Heart left ventricle (tissue), 16 donors: ENCODE results near the gene CISH. TPM values are rescaled to one million over a fixed set of nuclear protein-coding genes. Genes with fewer than 3 reads are reported as not detected.

Experiments
- ATAC-seq, 4 donors: fragments of 200-7000 bp; cut with Tn5 transposase; one replicate each; pipeline ENCODE4 v1.9.1; 2020 to 2022; ENCODE audit warnings: moderate library complexity in 4 of 4, mild to moderate bottlenecking in 3 of 4, moderate number of reproducible peaks in 1 of 4
- DNase-seq, 5 donors: peaks; one replicate each; pipeline ENCODE4 v3.0.0-alpha.2; 2020
- H3K27ac ChIP-seq, 12 donors: fragments of 200-600 bp; sonication (generic) in 4 of 12; one replicate each; pipeline versions ENCODE4 v1.5.0 to v1.8.0; 2016 to 2022; ENCODE audit warnings: mild to moderate bottlenecking in 2 of 12
- H3K27me3 ChIP-seq, 9 donors: fragments of 200-600 bp; sonication (generic) in 2 of 9; one replicate each; pipeline versions ENCODE4 v1.5.1 to v1.8.0; 2016 to 2022; ENCODE audit warnings: mild to moderate bottlenecking in 3 of 9
- H3K36me3 ChIP-seq, 9 donors: fragments of 200-600 bp; sonication (generic) in 2 of 9; one replicate each; pipeline versions ENCODE4 v1.5.0 to v1.8.0; 2018 to 2022; ENCODE audit warnings: mild to moderate bottlenecking in 2 of 9
- H3K4me1 ChIP-seq, 12 donors: fragments of 200-600 bp; sonication (generic) in 4 of 12; one replicate each; pipeline versions ENCODE4 v1.5.0 to v1.8.0; 2016 to 2022; ENCODE audit warnings: mild to moderate bottlenecking in 3 of 12
- H3K4me3 ChIP-seq, 12 donors: fragments of 200-600 bp; sonication (generic) in 4 of 12; one replicate each; pipeline versions ENCODE4 v1.5.0 to v1.8.0; 2017 to 2022; ENCODE audit warnings: mild to moderate bottlenecking in 9 of 12, moderate library complexity in 4 of 12
- H3K9me3 ChIP-seq, 12 donors: fragments of 200-600 bp; sonication (generic) in 4 of 12; one replicate each; pipeline versions ENCODE4 v1.5.0 to v1.8.0; 2016 to 2022; ENCODE audit warnings: mild to moderate bottlenecking in 1 of 12
- POLR2A ChIP-seq, 2 donors: fragments of 450-650 bp; IDR thresholded peaks; one replicate each; pipeline ENCODE4 v1.6.1; 2017; ENCODE audit warnings: antibody characterized with exemption in 2 of 2, mild to moderate bottlenecking in 2 of 2, moderate library complexity in 2 of 2
- WGBS, 4 donors: extraction: QIAGEN DNeasy Blood & Tissue Kit in 2 of 4; methylation state at CpG; one replicate each; pipeline versions ENCODE4 v1.1.5 to v1.1.7; 2013 to 2018; 5-methylcytosine and 5-hydroxymethylcytosine counted together
- intact Hi-C, 10 donors: fragments of 100-400 bp; cut with DNase I; formaldehyde crosslinking; loops; one replicate each; pipeline versions ENCODE4 v1.11.1 to v1.14.2; 2022
- polyA plus RNA-seq, 2 donors: library from polyadenylated mRNA; stranded (reverse); fragments of 200-250 nt; gene quantifications; one replicate each; pipeline ENCODE4 v1.2.3, GENCODE V29; 2013
- total RNA-seq, 9 donors: library from RNA; depleted of rRNA in 2 of 9; stranded (reverse); fragments of >200 nt in 2 of 9; fragmentation: NEBNext Ultra II Directional in 3 of 9; extraction: Animal tissue kit (Norgen Biotek cat#: 25700) in 3 of 9; gene quantifications; one replicate each; pipeline versions ENCODE4 v1.1.0 to v1.2.4, GENCODE V29; 2016 to 2023
- TF ChIP-seq, protein P1 (sequence below), 12 donors: fragments of 200-600 bp; sonication (generic) in 4 of 12; IDR thresholded peaks; one replicate each; pipeline versions ENCODE4 v1.5.0 to v1.8.0; 2018 to 2022; ENCODE audit warnings: antibody characterized with exemption in 12 of 12, mild to moderate bottlenecking in 5 of 12
- donor health status: ischemic (EF 13 %, LVEDD 7.1; RV severe dilation, severe dysfunction).
- donor health status: healthy with polysubstance abuse.
- donor health status: DM: no; HTN: yes; CAD: no.
- donor health status: DM: no; HTN: no; CAD: no.
- donor health status: ischemic (EF 25% LVEDD 6.9; RV normal size, moderate dysfunction).
- donor health status: ischemic (EF 25% LVEDD 5.7; RV mildly dilated, moderate dysfunction).
- donor health status: healthy.
- donor health status: DM: yes; HTN: yes; CAD: no.
- donor health status: ischemic (EF 35%, LVEDD 5.7; RV mildly dilated, moderate dysfunction).
- donor health status: nonischemic (EF 11% LVEDD 7.7; RV severe dilation, severe dysfunction).
- donor health status: DM: yes; HTN: yes; CAD: no.
- donor health status: PGD.
- donor health status: ischemic (EF 29% LVEDD 5.4; RV normal size, mild dysfunction).
- donor health status: nonischemic (EF 23%, LVEDD 6.1; RV moderate dilation, normal function).

The CISH gene
- total and polyA plus RNA-seq, 11 donors: 6.9 to 57.0 (median 20.3) TPM

DNA sequence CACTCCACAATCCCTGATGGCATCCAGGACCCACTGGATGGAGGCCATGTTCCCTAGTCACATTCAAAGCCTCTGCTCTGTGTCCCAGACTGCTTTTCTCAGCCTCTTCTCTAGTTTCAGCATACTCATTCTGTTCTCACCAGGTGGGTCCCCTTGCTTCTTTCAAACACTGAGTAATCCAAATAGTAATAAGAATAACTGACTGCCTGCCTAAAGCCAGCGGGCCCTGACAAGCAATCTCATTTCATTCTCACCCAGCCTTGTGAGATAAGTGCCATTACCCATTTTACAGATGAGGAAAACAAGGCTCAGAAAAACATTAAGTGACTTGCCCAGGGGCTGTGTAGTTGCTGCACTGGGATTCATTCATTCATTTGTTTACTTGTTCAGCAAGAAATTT is 30.8 kb upstream of the CISH start:
- peaks cover 0 to 83% (median 35%) of the 10 kb centered on the region in 12 donors for H3K4me1 ChIP-seq
- intact Hi-C loops: no loop called here
- WGBS, 4 donors: 88 to 100% (median 93%) methylated on average over 1 of the region's 1 CpG
- peak overlapping the region in 3 of 12 donors; percentile 86 to 97 (median 87) for H3K27ac ChIP-seq
- peaks cover 0 to 82% (median 51%) of the 10 kb centered on the region in 9 donors for H3K36me3 ChIP-seq
- no peak overlapping the region for H3K4me3 ChIP-seq
- ATAC-seq (no peak), DNase-seq (no peak)
- TF ChIP-seq, protein P1, sequence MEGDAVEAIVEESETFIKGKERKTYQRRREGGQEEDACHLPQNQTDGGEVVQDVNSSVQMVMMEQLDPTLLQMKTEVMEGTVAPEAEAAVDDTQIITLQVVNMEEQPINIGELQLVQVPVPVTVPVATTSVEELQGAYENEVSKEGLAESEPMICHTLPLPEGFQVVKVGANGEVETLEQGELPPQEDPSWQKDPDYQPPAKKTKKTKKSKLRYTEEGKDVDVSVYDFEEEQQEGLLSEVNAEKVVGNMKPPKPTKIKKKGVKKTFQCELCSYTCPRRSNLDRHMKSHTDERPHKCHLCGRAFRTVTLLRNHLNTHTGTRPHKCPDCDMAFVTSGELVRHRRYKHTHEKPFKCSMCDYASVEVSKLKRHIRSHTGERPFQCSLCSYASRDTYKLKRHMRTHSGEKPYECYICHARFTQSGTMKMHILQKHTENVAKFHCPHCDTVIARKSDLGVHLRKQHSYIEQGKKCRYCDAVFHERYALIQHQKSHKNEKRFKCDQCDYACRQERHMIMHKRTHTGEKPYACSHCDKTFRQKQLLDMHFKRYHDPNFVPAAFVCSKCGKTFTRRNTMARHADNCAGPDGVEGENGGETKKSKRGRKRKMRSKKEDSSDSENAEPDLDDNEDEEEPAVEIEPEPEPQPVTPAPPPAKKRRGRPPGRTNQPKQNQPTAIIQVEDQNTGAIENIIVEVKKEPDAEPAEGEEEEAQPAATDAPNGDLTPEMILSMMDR (IDR thresholded peaks at IDR 0.05): no peak
- TF ChIP-seq POLR2A (IDR thresholded peaks at IDR 0.05): no peak
- no peaks in the 10 kb centered on the region for H3K27me3 ChIP-seq
- no peaks in the 10 kb centered on the region for H3K9me3 ChIP-seq

DNA sequence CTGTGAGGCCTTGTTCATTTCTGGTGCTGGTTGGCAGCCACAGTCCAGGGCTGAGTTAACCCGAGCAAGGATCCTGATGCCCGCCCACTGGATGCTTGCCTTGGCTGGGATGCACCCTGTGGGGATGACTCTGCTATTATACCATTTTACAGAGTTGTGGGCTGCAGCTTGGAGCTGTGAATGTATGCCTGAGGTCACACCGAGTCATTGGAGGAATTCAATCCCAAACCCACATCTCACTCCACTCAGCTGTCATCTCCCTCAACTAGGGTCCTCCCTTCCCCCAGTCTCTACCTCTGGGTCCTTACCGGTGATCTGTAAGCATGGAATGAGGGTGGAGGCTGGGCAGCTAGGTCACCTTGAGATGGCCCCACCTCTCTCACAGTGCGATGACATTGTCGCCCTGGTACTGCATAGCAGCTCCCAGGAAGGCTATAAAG is 27.5 kb upstream of the CISH start:
- 46 to 64% (median 53%) methylated on average over 6 of the region's 6 CpGs for WGBS, 4 donors
- Histone ChIP-seq H3K9me3 (no peaks in the 10 kb centered on the region), H3K4me3 (no peak overlapping the region), H3K27me3 (no peaks in the 10 kb centered on the region), H3K4me1 (peaks cover 0 to 72% (median 38%) of the 10 kb centered on the region in 12 donors), H3K27ac (peak overlapping the region in 11 of 12 donors; percentile 28 to 77 (median 65)), H3K36me3 (peaks cover 0 to 49% (median 33%) of the 10 kb centered on the region in 9 donors)
- ATAC-seq: peak; percentile 32 to 47 (median 40)
- intact Hi-C loops: loop anchor here in 1 of 10 donors (5.0 kb wide), 1 partner anchor 48 kb away; no protein-coding TSS in a partner anchor
- no peak for TF ChIP-seq POLR2A (IDR thresholded peaks at IDR 0.05)
- TF ChIP-seq, protein P1 (IDR thresholded peaks at IDR 0.05): no peak
- no peak for DNase-seq

DNA sequence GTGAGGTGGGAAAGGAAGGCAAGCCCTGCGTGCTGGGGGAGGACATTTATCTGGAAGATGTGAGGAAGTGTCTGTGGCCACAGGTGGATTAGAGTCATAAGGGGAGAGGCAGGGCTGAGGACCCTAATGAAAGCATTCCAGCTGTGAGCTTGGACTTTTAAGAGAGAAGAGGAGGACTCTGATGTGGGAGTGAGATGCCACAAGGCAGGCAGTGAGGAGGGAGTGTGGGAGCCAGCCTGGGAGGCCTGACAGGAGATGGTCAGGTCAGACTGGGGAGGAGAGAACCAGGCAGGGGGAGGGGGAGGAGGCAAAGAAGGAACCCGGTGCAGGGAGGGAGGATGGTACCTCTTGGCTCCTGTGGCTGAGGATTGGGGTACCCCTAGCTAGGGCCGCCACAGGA is 26.4 kb upstream of the CISH start:
- H3K9me3 ChIP-seq: no peaks in the 10 kb centered on the region
- intact Hi-C loops: loop anchor here in 1 of 10 donors (5.0 kb wide), 1 partner anchor 49 kb away; no protein-coding TSS in a partner anchor
- peak in 2 of 4 donors; percentile 19 to 40 for ATAC-seq
- H3K4me3 ChIP-seq: no peak overlapping the region
- no peaks in the 10 kb centered on the region for H3K27me3 ChIP-seq
- no peak for DNase-seq
- TF ChIP-seq, protein P1 (IDR thresholded peaks at IDR 0.05): no peak
- 52 to 67% (median 60%) methylated on average over 3 of the region's 3 CpGs for WGBS, 4 donors
- H3K36me3 ChIP-seq: peaks cover 0 to 38% (median 27%) of the 10 kb centered on the region in 9 donors
- peaks cover 0 to 68% (median 32%) of the 10 kb centered on the region in 12 donors for H3K4me1 ChIP-seq
- H3K27ac ChIP-seq: peak overlapping the region in 10 of 12 donors; percentile 11 to 77 (median 65)

DNA sequence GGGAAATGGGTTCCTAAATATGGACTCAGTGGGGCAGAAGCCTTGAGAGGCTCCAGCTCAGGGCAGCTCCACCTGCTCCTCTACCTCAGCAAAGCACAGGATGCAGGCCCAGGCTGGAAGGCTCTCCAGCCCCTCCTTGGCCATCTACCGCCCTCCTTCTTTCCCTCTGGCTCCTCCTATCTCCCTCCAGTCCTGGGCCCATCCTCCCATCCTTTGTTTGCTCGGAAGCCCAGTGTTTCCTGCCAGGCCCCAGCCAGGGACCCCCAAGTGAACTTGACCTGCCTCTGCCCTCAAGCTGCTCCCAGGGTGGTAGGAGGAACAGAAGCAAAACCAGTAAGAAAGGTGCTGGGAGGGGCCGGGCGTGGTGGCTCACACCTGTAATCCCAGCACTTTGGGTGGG is 25.4 kb upstream of the CISH start:
- Histone ChIP-seq H3K36me3 (peaks cover 0 to 28% (median 18%) of the 10 kb centered on the region in 9 donors), H3K27ac (peak overlapping the region in 11 of 12 donors; percentile 24 to 77 (median 65)), H3K4me3 (no peak overlapping the region), H3K27me3 (no peaks in the 10 kb centered on the region), H3K9me3 (no peaks in the 10 kb centered on the region), H3K4me1 (peaks cover 0 to 71% (median 40%) of the 10 kb centered on the region in 12 donors)
- no peak for DNase-seq
- intact Hi-C loops: loop anchor here in 1 of 10 donors (5.0 kb wide), 1 partner anchor 50 kb away; no protein-coding TSS in a partner anchor
- TF ChIP-seq, protein P1 (IDR thresholded peaks at IDR 0.05): no peak
- no peak for TF ChIP-seq POLR2A (IDR thresholded peaks at IDR 0.05)
- 65 to 71% (median 69%) methylated on average over 4 of the region's 4 CpGs for WGBS, 4 donors
- peak in 3 of 4 donors; percentile 12 to 26 (median 13) for ATAC-seq
